ENCODE measurements around the gene DAPK2.

- TF ChIP-seq POLR2A (IDR thresholded peaks at IDR 0.05) (peak in 1 of 2 donors; percentile 22), CTCF (IDR thresholded peaks at IDR 0.05) (peak in 2 of 6 experiments; percentile 22 to 31)
Observed at GRCh38 chr15:64010719-64011118, 35.6 kb downstream of the DAPK2 start.
